ENCODE measurements around the gene GNAS. TPM values are rescaled to one million over a fixed set of nuclear protein-coding genes. Genes with fewer than 3 reads are reported as not detected.

GNAS gene
- total and polyA plus RNA-seq, 10 of the 15 experiments (the other 5 are each of a cell fraction or from before 2014, with no cell fraction given): 209 to 950 (median 394) TPM

- TF ChIP-seq ZBTB4 (CRISPR knock-in tag; IDR thresholded peaks at IDR 0.05): no peak
- no peak for TF ChIP-seq POU2F2 (IDR thresholded peaks at IDR 0.05; ENCODE audit: borderline replicate concordance, low read depth, low read length)
- TF ChIP-seq ZNF384 (IDR thresholded peaks at IDR 0.05; ENCODE audit: borderline replicate concordance, low read depth, low read length): no peak
- no peak for TF ChIP-seq SIX5 (IDR thresholded peaks at IDR 0.05; ENCODE audit: low read depth, low read length, severe bottlenecking)
- TF ChIP-seq KLF5 (IDR thresholded peaks at IDR 0.05; ENCODE audit: partially characterized antibody): no peak
These were observed 502 bp upstream of the GNAS start (continued) for GRCh38 chr20:58851969-58852458.

DNA sequence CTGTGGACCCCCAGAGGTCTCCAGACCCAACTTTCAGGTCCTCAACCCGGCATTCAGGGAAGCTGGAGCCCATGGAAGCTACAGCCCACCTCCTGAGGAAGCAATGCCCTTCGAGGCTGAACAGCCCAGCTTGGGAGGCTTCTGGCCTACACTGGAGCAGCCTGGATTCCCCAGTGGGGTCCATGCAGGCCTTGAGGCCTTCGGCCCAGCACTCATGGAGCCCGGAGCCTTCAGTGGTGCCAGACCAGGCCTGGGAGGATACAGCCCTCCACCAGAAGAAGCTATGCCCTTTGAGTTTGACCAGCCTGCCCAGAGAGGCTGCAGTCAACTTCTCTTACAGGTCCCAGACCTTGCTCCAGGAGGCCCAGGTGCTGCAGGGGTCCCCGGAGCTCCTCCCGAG is 950 bp downstream of the GNAS start:
- Histone ChIP-seq H3K27me3 (replicated peaks in 1 of 2; ENCODE audit: control insufficient read depth in 2 of 2, insufficient read depth in 2 of 2, low read length in 1 of 2) (peaks cover 0 to 3% of the 10 kb centered on the region in 2 experiments; a peak in 3 of 4 replicates), H3K4me2 (ENCODE audit: control insufficient read depth, insufficient read depth) (no peak overlapping the region), H3K4me3 (no peak overlapping the region), H3K36me3 (ENCODE audit: control insufficient read depth in 2 of 2, insufficient read depth in 2 of 2, low read length in 1 of 2) (no peaks in the 10 kb centered on the region), H3K79me2 (ENCODE audit: control insufficient read depth, insufficient read depth, low read length) (peaks cover 7% of the 10 kb centered on the region), H3K9ac (ENCODE audit: control insufficient read depth, insufficient read depth, low read length) (no peak overlapping the region), H3K9me3 (replicated peaks; ENCODE audit: control insufficient read depth, insufficient read depth, low read length) (no peaks in the 10 kb centered on the region; the same call in 2 of the 3 replicates), H2AFZ (ENCODE audit: control insufficient read depth, low read depth, low read length) (no peak overlapping the region), H3K27ac (ENCODE audit: control insufficient read depth, insufficient read depth) (no peak overlapping the region), H4K20me1 (ENCODE audit: control insufficient read depth, insufficient read depth) (no peaks in the 10 kb centered on the region), H3K4me1 (ENCODE audit: control insufficient read depth, insufficient read depth, low read length) (0 out of 2 replicates have a peak, but pooled peaks cover 3% of the 10 kb centered on the region)
- POLR2A ChIA-PET: no interaction called here
- no TSS peak for BruUV-seq (replicated peaks)
- intact Hi-C loops (cut with micrococcal nuclease; ENCODE audit: unreplicated experiment) (loop anchor here (5.0 kb wide), 2 partner anchors 201 to 616 kb away; partner anchors contain the start of gene STX16), in situ Hi-C loops (cut with MboI) (loop anchor here (10.0 kb wide), 1 partner anchor 619 kb away; no protein-coding TSS in a partner anchor)
- DNase-seq (ENCODE audit: low read depth, low spot score): no peak
- CTCF ChIA-PET: no interaction called here
- RAD21 ChIA-PET (ENCODE audit: unreplicated experiment): no interaction called here
- no peak for ATAC-seq
- FAIRE-seq: no peak
- SMC1A ChIA-PET (ENCODE audit: uncharacterized antibody, unreplicated experiment): no interaction called here
- 46% methylated on average over 6 of the region's 6 CpGs for WGBS (ENCODE audit: insufficient coverage, insufficient replicate concordance, low lambda C conversion rate, missing lambda C conversion rate)
- no peak for TF ChIP-seq SMAD1 (IDR thresholded peaks at IDR 0.05; ENCODE audit: low read depth, partially characterized antibody)
- TF ChIP-seq, protein P1, sequence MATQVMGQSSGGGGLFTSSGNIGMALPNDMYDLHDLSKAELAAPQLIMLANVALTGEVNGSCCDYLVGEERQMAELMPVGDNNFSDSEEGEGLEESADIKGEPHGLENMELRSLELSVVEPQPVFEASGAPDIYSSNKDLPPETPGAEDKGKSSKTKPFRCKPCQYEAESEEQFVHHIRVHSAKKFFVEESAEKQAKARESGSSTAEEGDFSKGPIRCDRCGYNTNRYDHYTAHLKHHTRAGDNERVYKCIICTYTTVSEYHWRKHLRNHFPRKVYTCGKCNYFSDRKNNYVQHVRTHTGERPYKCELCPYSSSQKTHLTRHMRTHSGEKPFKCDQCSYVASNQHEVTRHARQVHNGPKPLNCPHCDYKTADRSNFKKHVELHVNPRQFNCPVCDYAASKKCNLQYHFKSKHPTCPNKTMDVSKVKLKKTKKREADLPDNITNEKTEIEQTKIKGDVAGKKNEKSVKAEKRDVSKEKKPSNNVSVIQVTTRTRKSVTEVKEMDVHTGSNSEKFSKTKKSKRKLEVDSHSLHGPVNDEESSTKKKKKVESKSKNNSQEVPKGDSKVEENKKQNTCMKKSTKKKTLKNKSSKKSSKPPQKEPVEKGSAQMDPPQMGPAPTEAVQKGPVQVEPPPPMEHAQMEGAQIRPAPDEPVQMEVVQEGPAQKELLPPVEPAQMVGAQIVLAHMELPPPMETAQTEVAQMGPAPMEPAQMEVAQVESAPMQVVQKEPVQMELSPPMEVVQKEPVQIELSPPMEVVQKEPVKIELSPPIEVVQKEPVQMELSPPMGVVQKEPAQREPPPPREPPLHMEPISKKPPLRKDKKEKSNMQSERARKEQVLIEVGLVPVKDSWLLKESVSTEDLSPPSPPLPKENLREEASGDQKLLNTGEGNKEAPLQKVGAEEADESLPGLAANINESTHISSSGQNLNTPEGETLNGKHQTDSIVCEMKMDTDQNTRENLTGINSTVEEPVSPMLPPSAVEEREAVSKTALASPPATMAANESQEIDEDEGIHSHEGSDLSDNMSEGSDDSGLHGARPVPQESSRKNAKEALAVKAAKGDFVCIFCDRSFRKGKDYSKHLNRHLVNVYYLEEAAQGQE (IDR thresholded peaks at IDR 0.05; ENCODE audit: low read depth, low read length): no peak
- TF ChIP-seq RCOR1 (conservative IDR thresholded peaks at IDR 0.05; ENCODE audit: low read depth, low read length): no peak
- TF ChIP-seq MAX (IDR thresholded peaks at IDR 0.05; ENCODE audit: low read depth, low read length): no peak
- no peak for TF ChIP-seq ZSCAN29 (IDR thresholded peaks at IDR 0.05)
- TF ChIP-seq MYC (IDR thresholded peaks at IDR 0.05; ENCODE audit: insufficient read depth, insufficient read length, insufficient replicate concordance, low read length, severe bottlenecking): no peak
- TF ChIP-seq FOXM1 (IDR thresholded peaks at IDR 0.05; ENCODE audit: low read depth, low read length): no peak
